Activated CD4-positive, CD25-positive, alpha-beta regulatory T cell treated with anti-CD3 and anti-CD28 coated beads, Interleukin-2, amount 50 U/mL, for 72 hours (primary cell): Measurements from ENCODE around the gene GPSM3.
A peak's percentile ranks its signal among the peaks of the same experiment; 100 is the strongest.
"Not testable (repeated sequence)": the region's sequence is repeated elsewhere in the genome, so short reads cannot be mapped to it uniquely, and the experiment has no call there.

Source experiments
- DNase-seq: peaks from one replicate; pipeline ENCODE4 v3.0.0; 2021

Gene GPSM3

GRCh38 chr6:32200711-32201475, 8.4 kb upstream of the GPSM3 start:
- DNase-seq: no peak

GRCh38 chr6:32198866-32199265, 6.4 kb upstream of the GPSM3 start:
- no peak for DNase-seq

- DNase-seq: peak; percentile 20
These were observed 5.9 kb upstream of the GPSM3 start for GRCh38 chr6:32198345-32198696.

GRCh38 chr6:32196682-32197616, 4.5 kb upstream of the GPSM3 start:
- no peak for DNase-seq

GRCh38 chr6:32195902-32196681, 3.6 kb upstream of the GPSM3 start:
- peak; percentile 65 for DNase-seq

GRCh38 chr6:32195652-32195901, 3.1 kb upstream of the GPSM3 start:
- DNase-seq: peak; percentile 100

GRCh38 chr6:32194825-32195651, 2.6 kb upstream of the GPSM3 start:
- no peak for DNase-seq

GRCh38 chr6:32194388-32194787, 1.9 kb upstream of the GPSM3 start:
- no peak for DNase-seq

GRCh38 chr6:32193096-32193495, 653 bp upstream of the GPSM3 start:
- not testable (repeated sequence) for DNase-seq

- no peak for DNase-seq
These were observed 491 bp downstream of the GPSM3 start for GRCh38 chr6:32191696-32192607.

- no peak for DNase-seq
These were observed 1.3 kb downstream of the GPSM3 start for GRCh38 chr6:32190911-32191677.

GRCh38 chr6:32190054-32190851, 2.2 kb downstream of the GPSM3 start, which contains the start of gene PBX2:
TSS of gene PBX2 (minus strand) at chr6:32190202. CDS start at chr6:32189915, 287 bp downstream.
- peak; percentile 74 for DNase-seq

- no peak for DNase-seq
These were observed 2.7 kb downstream of the GPSM3 start for GRCh38 chr6:32189742-32190053.

- no peak for DNase-seq
These were observed 3.2 kb downstream of the GPSM3 start for GRCh38 chr6:32189069-32189741.

GRCh38 chr6:32188381-32189068, 3.9 kb downstream of the GPSM3 start:
- DNase-seq: no peak

GRCh38 chr6:32187725-32188380, 4.6 kb downstream of the GPSM3 start:
- DNase-seq: not testable (repeated sequence)

- no peak for DNase-seq
These were observed 5.3 kb downstream of the GPSM3 start for GRCh38 chr6:32187009-32187709.
